Measurements from ENCODE around the gene RBM22. TPM values are rescaled to one million over a fixed set of nuclear protein-coding genes. Genes with fewer than 3 reads are reported as not detected.

The RBM22 gene
- total and polyA plus RNA-seq, 10 of the 15 experiments (the other 5 are each of a cell fraction or from before 2014, with no cell fraction given) = 26.3 to 66.4 (median 43.0) TPM

DNA sequence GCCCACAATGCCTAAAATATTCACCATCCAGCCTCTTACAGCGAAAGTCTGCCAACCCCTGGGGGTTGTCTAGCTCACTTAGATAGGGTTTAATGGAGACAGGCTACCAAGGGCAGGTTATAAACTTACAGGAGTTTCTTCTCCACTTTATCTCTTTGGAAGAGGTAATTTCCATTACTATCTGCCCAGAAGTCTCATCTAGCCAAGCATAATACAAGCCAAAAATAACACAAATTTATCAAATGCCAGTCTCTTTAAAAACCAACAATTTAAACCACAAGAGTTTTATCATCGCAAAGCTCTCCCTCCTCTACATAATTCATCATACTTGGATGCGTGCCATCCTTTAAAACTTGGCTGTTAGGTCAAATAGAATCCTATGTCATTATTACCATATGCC lies 6.2 kb downstream of the RBM22 start:
- peaks cover 15 to 61% of the 10 kb centered on the region in 2 experiments for H3K36me3 ChIP-seq (ENCODE audit: control insufficient read depth in 2 of 2, insufficient read depth in 2 of 2, low read length in 1 of 2)
- H4K20me1 ChIP-seq (ENCODE audit: control insufficient read depth, insufficient read depth) = no peaks in the 10 kb centered on the region
- H3K9ac ChIP-seq (ENCODE audit: control insufficient read depth, insufficient read depth, low read length) = no peak overlapping the region
- DNase-seq (ENCODE audit: low read depth, low spot score) (no peak), ATAC-seq (no peak), FAIRE-seq (no peak)
- TF ChIP-seq ETV6 (conservative IDR thresholded peaks at IDR 0.05 in 1 of 2, IDR thresholded peaks at IDR 0.05 in 1 of 2; ENCODE audit: borderline replicate concordance in 1 of 2, low read depth in 1 of 2) = no peak
- TF ChIP-seq, protein P1, sequence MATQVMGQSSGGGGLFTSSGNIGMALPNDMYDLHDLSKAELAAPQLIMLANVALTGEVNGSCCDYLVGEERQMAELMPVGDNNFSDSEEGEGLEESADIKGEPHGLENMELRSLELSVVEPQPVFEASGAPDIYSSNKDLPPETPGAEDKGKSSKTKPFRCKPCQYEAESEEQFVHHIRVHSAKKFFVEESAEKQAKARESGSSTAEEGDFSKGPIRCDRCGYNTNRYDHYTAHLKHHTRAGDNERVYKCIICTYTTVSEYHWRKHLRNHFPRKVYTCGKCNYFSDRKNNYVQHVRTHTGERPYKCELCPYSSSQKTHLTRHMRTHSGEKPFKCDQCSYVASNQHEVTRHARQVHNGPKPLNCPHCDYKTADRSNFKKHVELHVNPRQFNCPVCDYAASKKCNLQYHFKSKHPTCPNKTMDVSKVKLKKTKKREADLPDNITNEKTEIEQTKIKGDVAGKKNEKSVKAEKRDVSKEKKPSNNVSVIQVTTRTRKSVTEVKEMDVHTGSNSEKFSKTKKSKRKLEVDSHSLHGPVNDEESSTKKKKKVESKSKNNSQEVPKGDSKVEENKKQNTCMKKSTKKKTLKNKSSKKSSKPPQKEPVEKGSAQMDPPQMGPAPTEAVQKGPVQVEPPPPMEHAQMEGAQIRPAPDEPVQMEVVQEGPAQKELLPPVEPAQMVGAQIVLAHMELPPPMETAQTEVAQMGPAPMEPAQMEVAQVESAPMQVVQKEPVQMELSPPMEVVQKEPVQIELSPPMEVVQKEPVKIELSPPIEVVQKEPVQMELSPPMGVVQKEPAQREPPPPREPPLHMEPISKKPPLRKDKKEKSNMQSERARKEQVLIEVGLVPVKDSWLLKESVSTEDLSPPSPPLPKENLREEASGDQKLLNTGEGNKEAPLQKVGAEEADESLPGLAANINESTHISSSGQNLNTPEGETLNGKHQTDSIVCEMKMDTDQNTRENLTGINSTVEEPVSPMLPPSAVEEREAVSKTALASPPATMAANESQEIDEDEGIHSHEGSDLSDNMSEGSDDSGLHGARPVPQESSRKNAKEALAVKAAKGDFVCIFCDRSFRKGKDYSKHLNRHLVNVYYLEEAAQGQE (IDR thresholded peaks at IDR 0.05; ENCODE audit: low read depth, low read length) = no peak
- TF ChIP-seq, protein P2, sequence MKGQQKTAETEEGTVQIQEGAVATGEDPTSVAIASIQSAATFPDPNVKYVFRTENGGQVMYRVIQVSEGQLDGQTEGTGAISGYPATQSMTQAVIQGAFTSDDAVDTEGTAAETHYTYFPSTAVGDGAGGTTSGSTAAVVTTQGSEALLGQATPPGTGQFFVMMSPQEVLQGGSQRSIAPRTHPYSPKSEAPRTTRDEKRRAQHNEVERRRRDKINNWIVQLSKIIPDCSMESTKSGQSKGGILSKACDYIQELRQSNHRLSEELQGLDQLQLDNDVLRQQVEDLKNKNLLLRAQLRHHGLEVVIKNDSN (IDR thresholded peaks at IDR 0.05; ENCODE audit: borderline replicate concordance, extremely low read length, insufficient read depth, low read depth, low read length) = no peak
- TF ChIP-seq NR2C1 (IDR thresholded peaks at IDR 0.05) = no peak
- peaks cover 9% of the 10 kb centered on the region for H3K79me2 ChIP-seq (ENCODE audit: control insufficient read depth, insufficient read depth, low read length)
- H3K27me3 ChIP-seq (replicated peaks in 1 of 2; ENCODE audit: control insufficient read depth in 2 of 2, insufficient read depth in 2 of 2, low read length in 1 of 2) = no peaks in the 10 kb centered on the region
- ChIA-PET CTCF (no interaction called here), RAD21 (ENCODE audit: unreplicated experiment) (no interaction called here), POLR2A (no interaction called here), SMC1A (ENCODE audit: uncharacterized antibody, unreplicated experiment) (interaction anchor here (1.7 kb wide), 1 partner anchor 135 kb away, joined by 7 read pairs; no protein-coding TSS in a partner anchor)
- H2AFZ ChIP-seq (ENCODE audit: control insufficient read depth, low read depth, low read length) = no peak overlapping the region
- H3K4me1 ChIP-seq (ENCODE audit: control insufficient read depth, insufficient read depth, low read length) = no peaks in the 10 kb centered on the region
- H3K4me3 ChIP-seq = no peak overlapping the region
- intact Hi-C loops (cut with micrococcal nuclease; ENCODE audit: unreplicated experiment) (no loop called here), in situ Hi-C loops (cut with MboI) (no loop called here)
- no peaks in the 10 kb centered on the region for H3K9me3 ChIP-seq (replicated peaks; ENCODE audit: control insufficient read depth, insufficient read depth, low read length)
- 85% methylated on average over 3 of the region's 3 CpGs for WGBS (ENCODE audit: insufficient coverage, insufficient replicate concordance, low lambda C conversion rate, missing lambda C conversion rate)
- H3K27ac ChIP-seq (ENCODE audit: control insufficient read depth, insufficient read depth) = no peak overlapping the region
- no peak overlapping the region for H3K4me2 ChIP-seq (ENCODE audit: control insufficient read depth, insufficient read depth)
- no TSS peak for BruUV-seq (replicated peaks)
